ENCODE measurements around the gene NOD2.

NOD2 gene

DNA sequence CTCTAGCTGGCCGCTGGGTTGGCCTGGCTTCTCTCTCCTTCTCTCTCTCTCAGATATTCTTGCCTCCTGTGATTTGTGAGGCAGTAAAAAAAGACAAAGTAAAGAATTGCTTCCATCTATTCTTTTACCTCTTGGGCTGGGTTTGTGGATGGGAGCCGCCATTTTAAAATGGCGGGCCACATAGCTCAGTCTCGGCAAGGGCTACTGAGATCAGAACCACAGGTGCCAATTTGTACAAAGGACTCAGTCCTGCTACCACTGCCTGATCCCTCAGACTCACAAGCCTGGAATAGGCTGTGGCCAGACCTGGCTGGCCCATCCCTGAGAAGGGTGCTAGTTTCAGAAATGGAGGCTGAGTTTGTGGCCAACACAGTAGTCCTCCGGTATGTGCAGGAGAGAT is 24.1 kb downstream of the NOD2 start:
- DNase-seq (ENCODE audit: low read depth) = no peak

DNA sequence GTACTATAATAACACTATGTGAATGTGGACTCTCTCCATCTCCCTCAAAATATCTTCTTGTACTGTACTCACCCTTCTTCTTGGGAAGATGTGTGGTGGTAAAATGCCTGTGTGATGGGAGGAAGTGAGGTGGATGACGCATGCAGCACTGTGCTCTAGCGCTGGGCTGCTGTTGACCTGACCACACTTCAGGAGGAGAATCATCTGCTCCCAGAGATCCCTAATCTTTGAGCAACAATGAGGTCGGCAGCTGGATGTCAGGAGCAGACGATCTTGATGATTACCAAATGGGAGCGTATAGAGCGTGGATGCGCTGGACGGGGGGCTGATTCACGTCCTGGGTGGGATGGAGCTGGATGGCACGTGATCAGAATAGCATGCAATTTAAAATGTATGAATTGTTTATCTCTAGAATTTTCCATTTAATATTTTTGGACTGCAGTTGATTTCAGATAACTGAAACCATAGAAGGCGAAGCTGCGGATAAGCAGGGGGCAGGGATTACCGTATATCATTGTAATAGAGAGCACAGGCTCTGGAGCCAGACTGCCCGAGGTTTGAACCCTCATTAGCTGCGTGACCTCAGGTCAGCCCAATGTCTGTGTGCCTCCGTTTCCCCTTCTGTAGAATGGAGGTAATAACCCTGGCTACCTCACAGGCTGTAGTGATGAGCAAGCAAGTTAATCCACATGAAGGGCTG is 24.8 kb downstream of the NOD2 start:
- peak; percentile 38 for DNase-seq (ENCODE audit: low read depth)

DNA sequence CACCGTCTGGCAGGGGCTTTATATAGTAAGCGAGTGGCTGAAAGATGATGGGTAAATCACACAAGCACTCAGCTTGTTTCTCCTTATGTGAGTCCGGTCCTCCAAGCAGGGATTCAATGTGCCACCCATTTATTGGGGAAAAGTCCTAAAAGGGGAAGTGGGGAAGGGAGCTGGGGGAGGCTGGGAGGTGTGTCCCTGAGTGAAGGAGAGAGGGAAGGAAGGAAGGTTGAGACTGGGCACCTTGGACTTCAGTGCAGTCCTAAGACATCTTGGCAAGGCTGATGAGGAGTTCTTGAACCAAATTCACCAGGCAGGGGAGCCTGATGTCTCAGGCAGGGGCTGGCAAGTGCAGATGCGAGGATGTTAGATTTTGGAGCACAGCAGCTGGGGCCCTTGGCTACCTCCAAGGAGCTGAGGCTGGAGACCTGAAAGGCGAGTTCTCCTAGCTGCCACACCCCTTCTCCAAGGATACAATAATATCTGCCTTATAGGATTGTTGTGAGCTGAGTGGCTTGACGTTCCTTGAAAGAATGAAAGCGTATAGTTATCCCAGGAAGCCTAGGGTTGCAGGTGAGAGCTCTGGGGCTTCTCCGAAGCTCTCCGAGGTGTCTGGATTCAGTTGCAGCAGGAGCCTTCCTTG is 25.5 kb downstream of the NOD2 start:
- no peak for DNase-seq (ENCODE audit: low read depth)

DNA sequence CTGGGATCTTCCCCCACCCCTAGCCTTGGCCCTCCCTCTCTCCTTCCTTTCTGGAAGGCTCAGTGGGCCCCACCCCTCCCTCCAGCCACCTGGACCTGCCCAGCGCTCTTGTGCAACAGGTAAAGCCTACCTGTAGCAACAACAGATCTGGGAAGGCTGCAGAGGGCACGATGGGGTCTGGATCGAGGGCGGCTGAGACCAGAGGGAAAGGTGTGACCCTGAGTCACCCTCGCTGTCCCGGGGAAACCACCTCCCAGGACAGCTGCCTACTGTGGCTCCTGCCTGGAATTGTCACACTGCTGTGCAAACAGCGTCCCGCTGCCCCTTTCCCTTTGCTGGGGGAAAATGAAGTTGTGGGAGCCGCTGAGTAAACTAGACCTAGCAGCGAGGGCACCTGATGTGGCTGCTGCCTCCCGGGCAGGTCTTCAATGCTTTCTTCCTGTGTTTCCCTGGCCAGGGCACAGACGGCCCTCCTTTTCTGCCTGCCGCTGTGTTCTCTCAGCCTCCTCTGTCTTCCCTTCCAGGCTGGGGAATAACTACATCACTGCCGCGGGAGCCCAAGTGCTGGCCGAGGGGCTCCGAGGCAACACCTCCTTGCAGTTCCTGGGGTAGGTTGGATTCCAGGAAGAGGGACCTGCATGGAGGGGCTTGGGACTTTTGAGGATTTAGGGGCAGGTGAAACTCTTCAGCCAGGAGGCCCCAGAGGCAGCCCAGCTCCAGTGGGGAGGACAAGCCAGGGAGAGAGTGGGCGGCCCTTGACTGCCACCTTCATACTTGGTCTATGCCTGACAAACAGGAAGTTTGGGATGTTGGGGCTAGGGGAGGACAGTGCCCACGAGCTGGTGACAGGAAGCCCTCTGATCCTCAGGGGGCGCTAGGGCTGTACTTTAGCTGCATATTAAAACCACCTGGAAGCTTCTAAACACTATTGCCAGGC is 26.3 kb downstream of the NOD2 start:
- DNase-seq (ENCODE audit: low read depth) = no peak

DNA sequence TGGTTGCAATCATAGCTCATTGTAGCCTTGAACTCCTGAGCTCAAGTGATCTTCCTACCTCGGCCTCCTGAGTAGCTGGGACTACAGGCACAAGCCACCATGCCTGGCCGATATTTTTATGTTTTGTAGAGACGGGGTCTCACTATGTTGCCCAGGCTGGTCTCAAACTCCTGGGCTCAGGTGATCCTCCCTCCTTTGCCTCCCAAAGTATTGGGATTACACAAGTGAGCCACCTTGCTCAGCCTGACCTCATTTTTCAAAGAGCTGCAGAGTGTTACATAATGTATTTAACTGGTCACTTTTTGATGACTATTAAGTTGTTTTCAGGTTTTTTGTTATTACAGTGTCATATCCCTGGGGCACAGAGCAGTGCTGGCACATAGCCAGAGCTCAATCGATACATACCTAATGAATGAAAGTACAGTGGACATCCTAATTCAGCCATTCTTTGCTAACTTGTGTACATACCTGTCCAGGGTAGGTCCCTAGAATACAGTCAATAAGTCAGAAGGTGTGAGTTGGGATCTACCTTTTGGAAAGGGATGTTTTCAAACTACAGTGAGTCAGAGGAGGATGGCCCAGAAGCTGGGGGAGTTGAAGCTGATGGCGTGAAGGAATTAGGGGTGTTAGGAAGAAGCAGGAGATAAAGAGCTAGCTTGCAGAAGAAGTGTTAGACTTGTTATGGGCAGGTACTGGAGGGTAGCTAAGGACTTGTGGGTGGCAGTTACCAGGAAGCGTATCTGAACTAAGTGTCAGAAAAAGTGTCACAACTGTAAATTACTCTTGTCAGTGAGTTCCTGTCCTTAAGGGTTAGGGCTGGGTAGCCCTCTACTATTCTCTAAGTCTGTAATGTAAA is 28.4 kb downstream of the NOD2 start:
- DNase-seq (ENCODE audit: low read depth) = no peak

DNA sequence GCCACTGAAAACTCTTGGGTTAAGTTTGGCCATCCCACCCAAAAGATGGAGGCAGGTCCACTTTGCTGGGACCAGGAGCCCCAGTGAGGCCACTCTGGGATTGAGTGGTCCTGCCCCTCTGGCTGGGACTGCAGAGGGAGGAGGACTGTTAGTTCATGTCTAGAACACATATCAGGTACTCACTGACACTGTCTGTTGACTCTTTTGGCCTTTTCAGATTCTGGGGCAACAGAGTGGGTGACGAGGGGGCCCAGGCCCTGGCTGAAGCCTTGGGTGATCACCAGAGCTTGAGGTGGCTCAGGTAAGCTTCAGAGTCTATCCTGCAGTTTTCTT is 29.0 kb downstream of the NOD2 start:
- no peak for DNase-seq (ENCODE audit: low read depth)

DNA sequence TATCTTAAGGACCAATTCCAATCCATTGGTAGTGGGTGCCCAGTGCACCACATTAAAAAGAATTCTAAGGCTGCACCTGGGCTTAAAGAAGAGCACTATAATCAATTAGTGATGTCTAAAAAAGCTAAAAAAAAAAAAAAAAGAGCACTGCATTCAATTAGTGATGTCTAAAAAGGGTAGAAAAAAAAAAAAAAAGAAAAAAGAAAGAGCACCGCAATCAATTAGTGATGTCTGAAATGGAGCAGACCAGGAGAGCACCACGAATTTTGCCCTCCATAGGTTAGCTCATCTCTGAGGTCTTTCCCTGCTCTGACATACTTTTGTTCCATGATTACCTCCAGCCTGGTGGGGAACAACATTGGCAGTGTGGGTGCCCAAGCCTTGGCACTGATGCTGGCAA is 29.6 kb downstream of the NOD2 start:
- no peak for DNase-seq (ENCODE audit: low read depth)

DNA sequence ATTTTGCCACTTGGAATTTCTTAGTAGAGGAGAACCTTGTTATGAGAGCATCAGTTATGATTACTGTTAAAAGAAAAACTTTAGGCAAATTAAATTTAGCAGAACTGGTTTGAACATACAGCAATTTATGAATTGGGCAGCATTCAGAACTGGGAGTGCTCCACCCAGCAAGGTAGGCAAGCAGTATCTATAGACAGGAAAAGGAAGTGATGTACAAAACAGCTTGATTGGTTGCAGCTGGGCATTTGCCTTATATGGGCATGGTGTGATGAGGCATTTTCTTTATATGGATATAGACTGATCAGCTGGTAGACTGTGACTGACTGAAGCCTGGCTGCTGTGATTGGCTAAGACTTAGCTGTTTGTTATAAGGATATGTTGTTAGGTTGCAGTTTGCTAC is 30.9 kb downstream of the NOD2 start:
- DNase-seq (ENCODE audit: low read depth) = no peak

DNA sequence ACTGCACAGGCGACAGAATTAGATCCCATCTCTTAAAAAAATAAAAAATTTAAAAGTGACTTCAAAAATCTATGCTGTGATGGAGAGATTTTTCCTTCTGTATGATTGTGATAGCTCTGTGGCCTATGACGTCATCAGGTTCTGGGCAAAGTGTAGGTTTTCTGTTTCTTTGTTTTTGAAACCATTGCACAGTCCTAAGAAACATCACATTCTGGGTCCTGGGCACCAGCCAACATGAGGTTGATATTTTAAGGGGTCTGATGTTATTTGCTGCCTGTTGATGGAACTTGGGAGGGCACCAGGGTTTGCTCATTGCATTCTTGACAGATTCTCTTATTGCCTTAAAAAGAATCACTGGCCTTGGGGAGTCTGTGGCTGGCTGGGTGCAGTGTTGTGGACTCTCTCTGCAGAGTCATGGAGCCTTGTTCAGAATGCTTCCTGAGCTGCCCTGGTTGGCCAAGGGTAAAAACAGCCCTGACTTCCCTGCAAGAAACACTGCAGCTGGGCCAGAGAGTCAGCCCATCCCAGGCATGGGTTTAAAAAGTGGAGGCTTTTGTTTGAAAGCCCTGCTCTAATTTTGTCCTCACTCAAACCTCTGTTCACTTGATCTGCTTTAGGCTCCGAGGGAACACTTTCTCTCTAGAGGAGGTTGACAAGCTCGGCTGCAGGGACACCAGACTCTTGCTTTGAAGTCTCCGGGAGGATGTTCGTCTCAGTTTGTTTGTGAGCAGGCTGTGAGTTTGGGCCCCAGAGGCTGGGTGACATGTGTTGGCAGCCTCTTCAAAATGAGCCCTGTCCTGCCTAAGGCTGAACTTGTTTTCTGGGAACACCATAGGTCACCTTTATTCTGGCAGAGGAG is 38.0 kb downstream of the NOD2 start:
- DNase-seq (ENCODE audit: low read depth) = no peak

DNA sequence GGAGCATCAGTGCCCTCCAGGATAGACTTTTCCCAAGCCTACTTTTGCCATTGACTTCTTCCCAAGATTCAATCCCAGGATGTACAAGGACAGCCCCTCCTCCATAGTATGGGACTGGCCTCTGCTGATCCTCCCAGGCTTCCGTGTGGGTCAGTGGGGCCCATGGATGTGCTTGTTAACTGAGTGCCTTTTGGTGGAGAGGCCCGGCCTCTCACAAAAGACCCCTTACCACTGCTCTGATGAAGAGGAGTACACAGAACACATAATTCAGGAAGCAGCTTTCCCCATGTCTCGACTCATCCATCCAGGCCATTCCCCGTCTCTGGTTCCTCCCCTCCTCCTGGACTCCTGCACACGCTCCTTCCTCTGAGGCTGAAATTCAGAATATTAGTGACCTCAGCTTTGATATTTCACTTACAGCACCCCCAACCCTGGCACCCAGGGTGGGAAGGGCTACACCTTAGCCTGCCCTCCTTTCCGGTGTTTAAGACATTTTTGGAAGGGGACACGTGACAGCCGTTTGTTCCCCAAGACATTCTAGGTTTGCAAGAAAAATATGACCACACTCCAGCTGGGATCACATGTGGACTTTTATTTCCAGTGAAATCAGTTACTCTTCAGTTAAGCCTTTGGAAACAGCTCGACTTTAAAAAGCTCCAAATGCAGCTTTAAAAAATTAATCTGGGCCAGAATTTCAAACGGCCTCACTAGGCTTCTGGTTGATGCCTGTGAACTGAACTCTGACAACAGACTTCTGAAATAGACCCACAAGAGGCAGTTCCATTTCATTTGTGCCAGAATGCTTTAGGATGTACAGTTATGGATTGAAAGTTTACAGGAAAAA is 38.8 kb downstream of the NOD2 start:
- DNase-seq (ENCODE audit: low read depth) = no peak

DNA sequence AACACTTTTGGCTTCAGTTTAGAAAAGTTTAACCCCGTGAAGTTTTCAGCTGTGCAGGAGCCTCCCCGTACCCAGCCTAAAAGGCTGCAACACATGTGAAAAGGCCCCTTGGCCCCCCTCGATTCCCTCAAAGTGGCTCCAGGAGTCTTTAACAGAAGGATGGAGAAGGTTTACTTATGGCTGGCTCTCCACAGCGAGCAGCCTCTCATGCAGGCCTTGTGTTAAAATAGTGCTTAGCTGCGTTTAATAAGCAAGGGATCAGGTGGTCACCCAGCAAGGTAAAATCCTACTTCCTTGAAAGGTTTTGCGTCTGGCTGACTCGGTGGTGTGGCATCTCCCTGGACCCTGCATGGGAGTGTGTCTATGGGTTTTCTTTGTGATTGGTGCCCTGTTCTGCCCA is 40.1 kb downstream of the NOD2 start:
- DNase-seq (ENCODE audit: low read depth) = no peak

DNA sequence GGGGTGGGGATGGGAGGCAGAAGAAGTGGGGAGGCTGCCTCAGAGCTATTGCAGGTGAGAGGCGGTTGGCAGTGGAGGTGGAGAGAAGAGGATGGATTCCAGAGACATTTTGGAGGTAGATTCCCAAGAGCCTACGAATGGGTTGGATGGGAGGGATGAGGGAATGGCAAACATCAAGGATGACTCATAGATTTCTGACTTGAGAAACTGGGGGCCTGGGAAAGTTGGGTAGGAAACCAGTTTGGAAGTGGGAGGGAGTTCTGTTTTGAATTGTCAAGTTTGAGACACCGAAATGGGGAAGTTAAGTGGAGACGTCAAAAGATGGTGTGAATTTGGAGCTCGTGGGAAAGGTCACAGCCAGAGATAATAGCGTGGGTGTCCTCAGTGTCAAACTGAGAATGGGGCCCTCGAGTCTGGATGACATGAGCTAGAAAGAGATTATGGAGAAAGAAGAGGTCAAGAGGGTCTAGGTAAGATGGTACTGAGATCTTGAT is 42.3 kb downstream of the NOD2 start:
- no peak for DNase-seq (ENCODE audit: low read depth)

DNA sequence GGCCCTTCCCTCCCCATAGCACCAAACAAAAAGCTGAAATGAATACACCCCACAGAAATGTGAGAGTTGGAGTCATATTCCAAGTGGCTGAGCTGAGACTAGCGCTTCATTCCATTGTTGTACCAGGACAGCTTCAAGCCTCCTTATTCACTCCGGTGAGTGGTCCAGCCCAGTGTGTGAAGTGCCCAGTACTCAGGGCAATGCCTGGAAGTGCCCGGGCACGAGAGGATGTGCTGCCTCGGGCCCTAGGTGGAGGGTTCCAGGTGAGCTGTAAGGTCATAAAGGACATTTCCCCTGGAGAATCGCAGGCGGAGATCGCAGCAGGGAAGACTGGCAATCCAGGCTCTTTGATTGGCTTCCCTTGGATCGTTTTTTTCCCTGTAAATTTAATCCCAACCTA is 43.0 kb downstream of the NOD2 start:
- DNase-seq (ENCODE audit: low read depth) = no peak

DNA sequence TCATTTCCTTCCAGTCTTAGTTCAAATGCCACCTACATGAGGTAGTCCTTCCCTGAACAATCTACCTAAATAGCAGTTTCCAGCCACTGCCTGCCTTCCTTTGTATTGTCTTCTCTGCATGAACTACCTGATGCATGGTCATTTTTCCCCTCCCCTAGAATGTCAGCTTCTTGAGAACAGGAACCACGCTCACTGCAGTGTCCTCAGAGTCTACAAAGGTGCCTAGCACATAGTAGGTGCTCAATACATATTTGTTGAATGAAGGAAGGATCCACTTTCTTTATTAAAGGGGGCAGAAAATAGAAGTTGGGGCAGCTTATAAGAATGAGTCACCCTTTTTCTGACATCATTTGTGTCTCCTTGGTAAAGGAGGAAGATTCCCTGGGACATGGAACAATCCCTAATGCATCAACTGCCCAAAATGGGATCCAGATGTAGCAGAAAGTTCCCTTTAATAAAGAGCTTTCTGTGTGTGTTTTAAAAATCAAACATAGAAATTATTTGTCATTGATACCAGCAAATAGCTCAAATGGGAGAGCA is 44.1 kb downstream of the NOD2 start:
- DNase-seq (ENCODE audit: low read depth) = no peak

DNA sequence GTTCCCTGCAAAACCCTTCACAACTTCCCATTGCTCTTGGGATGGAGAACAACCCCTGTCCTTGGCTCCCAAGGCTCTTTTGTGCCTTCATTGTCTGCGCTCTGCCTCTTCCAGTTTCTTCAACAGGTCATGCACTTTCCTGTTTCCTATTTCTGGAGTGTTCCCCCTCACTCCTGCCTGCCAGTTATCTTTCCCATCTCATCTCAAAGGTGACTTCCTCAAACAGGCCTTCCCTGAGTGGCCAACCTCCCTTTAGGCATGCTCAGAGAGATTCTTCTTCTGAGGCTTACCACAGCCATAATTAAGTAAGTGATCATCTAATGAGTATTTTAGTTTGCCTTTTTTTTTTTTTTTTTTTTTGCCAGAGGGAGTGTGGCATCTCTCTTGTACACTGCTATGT is 45.6 kb downstream of the NOD2 start:
- no peak for DNase-seq (ENCODE audit: low read depth)

DNA sequence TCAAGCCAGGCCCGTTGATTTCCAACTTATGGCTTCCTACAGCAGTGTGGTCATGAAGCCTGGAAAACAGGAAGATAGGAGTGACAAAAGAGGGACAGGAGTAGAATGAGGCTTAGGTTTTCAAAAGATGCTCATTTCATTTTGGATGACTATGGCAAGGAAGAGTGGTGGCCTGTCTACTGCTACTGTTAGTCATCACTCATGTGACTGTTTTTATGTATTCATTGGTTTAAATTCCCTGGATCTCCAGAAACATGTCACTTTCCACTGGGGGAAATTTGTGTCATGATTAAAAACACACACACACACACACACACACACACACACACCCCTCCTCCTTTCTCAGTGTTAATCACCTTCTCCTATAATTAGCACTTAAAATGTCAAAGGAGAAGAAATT is 47.3 kb downstream of the NOD2 start:
- DNase-seq (ENCODE audit: low read depth) = no peak

DNA sequence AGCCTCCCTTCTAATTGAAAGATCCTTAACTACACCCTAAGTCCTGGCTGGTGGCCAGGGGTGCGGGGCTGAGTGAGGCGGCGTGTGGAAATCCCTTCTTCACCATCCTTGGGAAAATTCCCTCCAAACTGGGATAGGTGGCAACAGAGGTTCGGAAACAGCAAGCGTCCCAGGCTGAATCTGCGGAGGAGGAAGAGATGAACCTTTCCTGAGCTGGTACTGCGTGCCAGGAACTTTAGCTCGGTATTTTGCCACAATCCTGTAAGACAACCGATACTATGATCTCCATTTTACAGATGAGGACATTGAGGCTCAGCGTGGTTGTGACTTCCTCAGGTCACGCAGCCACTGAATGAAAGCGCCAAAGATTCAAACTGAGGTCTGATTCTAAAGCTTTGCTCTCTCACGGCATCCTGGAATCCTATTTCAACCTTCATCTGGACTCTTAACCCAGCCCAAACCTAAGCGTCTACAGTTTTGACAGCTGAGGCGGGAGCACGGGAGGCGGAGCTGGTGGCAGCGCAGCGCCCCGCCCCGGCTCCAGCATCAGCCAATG is 47.9 kb downstream of the NOD2 start:
- DNase-seq (ENCODE audit: low read depth) = no peak

DNA sequence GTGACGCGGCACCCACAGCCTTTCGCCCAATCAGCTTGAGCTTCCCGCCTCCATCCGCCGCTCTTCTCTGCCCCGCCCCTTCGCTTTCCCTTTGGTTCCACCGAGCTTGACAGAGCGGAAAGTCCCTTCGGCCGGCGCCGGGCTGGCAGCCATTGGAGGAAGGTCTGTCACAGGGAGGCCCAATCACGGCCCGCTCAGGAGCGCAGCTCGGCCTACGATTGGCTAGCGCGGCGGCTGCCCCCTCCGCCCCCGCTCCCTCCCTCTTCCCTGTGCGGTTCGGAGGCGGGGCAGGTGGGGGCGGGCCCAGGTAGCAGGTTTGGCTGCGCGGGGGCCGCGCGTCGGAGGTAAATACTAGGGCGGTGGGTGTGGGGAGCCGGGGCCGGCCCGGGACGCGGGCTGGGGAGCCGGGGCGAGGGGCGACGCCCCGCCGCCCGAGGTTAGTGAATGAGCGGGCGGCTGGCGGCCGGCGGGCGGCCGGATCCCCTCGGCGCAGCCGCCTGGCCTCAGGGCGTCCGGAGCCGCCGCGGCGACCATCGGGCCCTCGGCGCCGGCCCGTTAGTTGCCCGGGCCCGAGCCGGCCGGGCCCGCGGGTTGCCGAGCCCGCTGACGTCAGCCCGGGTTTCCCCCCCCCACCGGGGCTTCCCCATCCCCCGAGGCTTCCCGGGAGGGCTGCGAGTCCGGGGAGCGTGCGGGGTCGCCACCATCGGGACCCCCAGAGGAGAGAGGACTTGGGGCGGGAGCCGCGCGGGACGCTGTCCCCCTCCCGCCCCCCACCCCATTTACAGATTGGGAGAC is 48.6 kb downstream of the NOD2 start, which contains the start of gene CYLD:
CYLD (plus strand) TSS at position 306 of the 795 bp plus-strand sequence. CDS start 7,613 bp downstream, outside the sequence.
- DNase-seq (ENCODE audit: low read depth) = peak; percentile 99

Data from amniotic epithelial cell (primary cell).